ENCODE data around the gene RTP3. TPM values are rescaled to one million over a fixed set of nuclear protein-coding genes. Genes with fewer than 3 reads are reported as not detected.

Gene RTP3
- total and polyA plus RNA-seq, 2 donors (not counting 1 experiment from before 2014, with no cell fraction given) = not detected

DNA sequence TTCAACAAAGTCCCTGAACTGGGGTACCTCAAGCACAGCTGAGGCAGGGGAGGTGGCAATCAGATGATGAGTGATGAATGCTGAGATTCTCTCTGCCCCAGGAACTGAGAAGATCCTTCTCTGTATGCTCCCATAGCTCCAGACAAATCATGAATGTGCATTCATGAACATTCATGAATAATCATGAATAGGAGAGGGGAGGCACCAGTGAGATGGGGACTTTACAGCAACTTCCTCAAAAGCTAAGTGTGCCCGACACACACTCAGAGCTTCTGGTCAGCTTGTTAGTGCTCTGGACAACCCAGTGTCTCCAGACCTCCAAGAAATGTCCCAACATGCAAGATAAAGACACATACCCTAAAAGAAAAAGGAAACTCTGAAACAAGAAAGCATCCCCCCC, 44.1 kb downstream of the RTP3 start:
- POLR2A ChIA-PET = no interaction called here
- Mint-ChIP-seq H3K27me3 (peaks cover 3% of the 10 kb centered on the region), H3K9me3 (ENCODE audit: insufficient read depth) (no peaks in the 10 kb centered on the region), H3K4me3 (peak overlapping the region; percentile 30), H3K4me1 (peaks cover 73% of the 10 kb centered on the region), H3K27ac (no peak overlapping the region)
- DNase-seq (peak; percentile 63), ATAC-seq (ENCODE audit: low read depth) (no peak)
- no peaks in the 10 kb centered on the region for H4K20me1 ChIP-seq (ENCODE audit: control insufficient read depth, insufficient read depth, low read length, poor library complexity, severe bottlenecking)
- intact Hi-C loops (cut with micrococcal nuclease) = no loop called here
- peak overlapping the region; percentile 30 for H3K4me2 ChIP-seq (replicated peaks; ENCODE audit: low read depth, low read length, poor library complexity, severe bottlenecking)
- H3K36me3 ChIP-seq (replicated peaks in 1 of 2; ENCODE audit: control extremely low read depth in 1 of 2, control insufficient read depth in 1 of 2, extremely low read depth in 1 of 2, insufficient read depth in 2 of 2, low read length in 1 of 2) = no peaks in the 10 kb centered on the region
- H3K27ac ChIP-seq (ENCODE audit: low read length in 2 of 2) = no peak overlapping the region
- WGBS (ENCODE audit: insufficient coverage) = 0% methylated on average over 1 of the region's 1 CpG
- H3K4me3 ChIP-seq (ENCODE audit: control extremely low read depth in 1 of 5, extremely low read depth in 1 of 5, insufficient read depth in 1 of 5, low read depth in 2 of 5, low read length in 4 of 5) = peak overlapping the region in 1 of 5 experiments; percentile 4
- no peaks in the 10 kb centered on the region for H3K79me2 ChIP-seq (ENCODE audit: control insufficient read depth, insufficient read depth, low read length)
- H3K4me1 ChIP-seq (ENCODE audit: control insufficient read depth in 2 of 2, insufficient read depth in 2 of 2, low read length in 2 of 2) = peaks cover 49 to 65% of the 10 kb centered on the region in 2 donors
- CTCF ChIA-PET = interaction anchor here (0.9 to 7.3 kb wide), 10 partner anchors 9 to 132 kb away, joined by 3 to 156 read pairs (median 5); no protein-coding TSS in a partner anchor
- TF ChIP-seq, protein P1, sequence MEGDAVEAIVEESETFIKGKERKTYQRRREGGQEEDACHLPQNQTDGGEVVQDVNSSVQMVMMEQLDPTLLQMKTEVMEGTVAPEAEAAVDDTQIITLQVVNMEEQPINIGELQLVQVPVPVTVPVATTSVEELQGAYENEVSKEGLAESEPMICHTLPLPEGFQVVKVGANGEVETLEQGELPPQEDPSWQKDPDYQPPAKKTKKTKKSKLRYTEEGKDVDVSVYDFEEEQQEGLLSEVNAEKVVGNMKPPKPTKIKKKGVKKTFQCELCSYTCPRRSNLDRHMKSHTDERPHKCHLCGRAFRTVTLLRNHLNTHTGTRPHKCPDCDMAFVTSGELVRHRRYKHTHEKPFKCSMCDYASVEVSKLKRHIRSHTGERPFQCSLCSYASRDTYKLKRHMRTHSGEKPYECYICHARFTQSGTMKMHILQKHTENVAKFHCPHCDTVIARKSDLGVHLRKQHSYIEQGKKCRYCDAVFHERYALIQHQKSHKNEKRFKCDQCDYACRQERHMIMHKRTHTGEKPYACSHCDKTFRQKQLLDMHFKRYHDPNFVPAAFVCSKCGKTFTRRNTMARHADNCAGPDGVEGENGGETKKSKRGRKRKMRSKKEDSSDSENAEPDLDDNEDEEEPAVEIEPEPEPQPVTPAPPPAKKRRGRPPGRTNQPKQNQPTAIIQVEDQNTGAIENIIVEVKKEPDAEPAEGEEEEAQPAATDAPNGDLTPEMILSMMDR (IDR thresholded peaks at IDR 0.05) = no peak
- no peak for TF ChIP-seq EZH2 (IDR thresholded peaks at IDR 0.05; ENCODE audit: borderline replicate concordance, insufficient read depth, low read depth, low read length, poor library complexity, severe bottlenecking)
- peaks cover 0 to 2% (median 0%) of the 10 kb centered on the region in 4 experiments for H3K27me3 ChIP-seq (replicated peaks in 1 of 4; ENCODE audit: control extremely low read depth in 1 of 4, control insufficient read depth in 3 of 4, insufficient read depth in 4 of 4, low read length in 3 of 4)
- peaks cover 0 to 4% (median 0%) of the 10 kb centered on the region in 3 donors for H3K9me3 ChIP-seq (ENCODE audit: control extremely low read depth in 1 of 3, control insufficient read depth in 2 of 3, insufficient read depth in 1 of 3, low read length in 2 of 3)
- no peak overlapping the region for H3K9ac ChIP-seq (ENCODE audit: low read length)
- no peak overlapping the region for H2AFZ ChIP-seq (ENCODE audit: insufficient read depth, low read depth, low read length, poor library complexity, severe bottlenecking)

DNA sequence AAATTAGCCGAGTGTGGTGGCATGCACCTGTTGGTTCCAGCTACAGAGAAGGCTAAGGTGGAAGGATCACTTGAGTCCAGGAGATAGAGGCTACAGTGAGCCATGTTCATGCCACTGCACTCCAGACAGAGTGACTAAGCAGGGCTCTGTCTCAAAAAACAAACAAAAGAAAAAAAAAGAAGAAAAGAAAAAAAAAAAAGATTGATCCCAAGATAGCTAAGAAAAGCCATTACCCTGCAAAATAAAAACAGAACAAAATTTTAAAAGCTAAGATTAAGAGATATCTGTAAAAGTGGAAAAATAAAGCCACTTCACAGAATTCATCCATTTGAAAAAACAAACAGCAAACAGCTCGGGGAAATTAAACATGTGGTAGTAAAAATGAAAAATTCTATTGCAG, 44.6 kb downstream of the RTP3 start:
- Mint-ChIP-seq H3K27me3 (peaks cover 3% of the 10 kb centered on the region), H3K4me3 (no peak overlapping the region), H3K9me3 (ENCODE audit: insufficient read depth) (no peaks in the 10 kb centered on the region), H3K4me1 (peaks cover 69% of the 10 kb centered on the region), H3K27ac (no peak overlapping the region)
- ChIA-PET CTCF (interaction anchor here (0.8 to 7.3 kb wide), 11 partner anchors 9 to 132 kb away, joined by 3 to 156 read pairs (median 5); no protein-coding TSS in a partner anchor), POLR2A (interaction anchor here (0.6 to 0.8 kb wide), 2 partner anchors 45 to 53 kb away, joined by 3 read pairs; no protein-coding TSS in a partner anchor)
- TF ChIP-seq, protein P1 (IDR thresholded peaks at IDR 0.05) = no peak
- TF ChIP-seq EZH2 (IDR thresholded peaks at IDR 0.05; ENCODE audit: borderline replicate concordance, insufficient read depth, low read depth, low read length, poor library complexity, severe bottlenecking) = no peak
- Histone ChIP-seq H3K27me3 (replicated peaks in 1 of 4; ENCODE audit: control extremely low read depth in 1 of 4, control insufficient read depth in 3 of 4, insufficient read depth in 4 of 4, low read length in 3 of 4) (no peaks in the 10 kb centered on the region), H3K9ac (ENCODE audit: low read length) (no peak overlapping the region), H4K20me1 (ENCODE audit: control insufficient read depth, insufficient read depth, low read length, poor library complexity, severe bottlenecking) (no peaks in the 10 kb centered on the region), H3K36me3 (replicated peaks in 1 of 2; ENCODE audit: control extremely low read depth in 1 of 2, control insufficient read depth in 1 of 2, extremely low read depth in 1 of 2, insufficient read depth in 2 of 2, low read length in 1 of 2) (no peaks in the 10 kb centered on the region), H3K4me2 (replicated peaks; ENCODE audit: low read depth, low read length, poor library complexity, severe bottlenecking) (no peak overlapping the region), H3K79me2 (ENCODE audit: control insufficient read depth, insufficient read depth, low read length) (no peaks in the 10 kb centered on the region), H3K4me3 (ENCODE audit: control extremely low read depth in 1 of 5, extremely low read depth in 1 of 5, insufficient read depth in 1 of 5, low read depth in 2 of 5, low read length in 4 of 5) (no peak overlapping the region), H3K4me1 (ENCODE audit: control insufficient read depth in 2 of 2, insufficient read depth in 2 of 2, low read length in 2 of 2) (peaks cover 44 to 60% of the 10 kb centered on the region in 2 donors), H3K9me3 (ENCODE audit: control extremely low read depth in 1 of 3, control insufficient read depth in 2 of 3, insufficient read depth in 1 of 3, low read length in 2 of 3) (peaks cover 0 to 4% (median 0%) of the 10 kb centered on the region in 3 donors), H2AFZ (ENCODE audit: insufficient read depth, low read depth, low read length, poor library complexity, severe bottlenecking) (no peak overlapping the region), H3K27ac (ENCODE audit: low read length in 2 of 2) (no peak overlapping the region)
- no CpG with 5 or more reads among the region's 2 CpGs for WGBS (ENCODE audit: insufficient coverage)
- no peak for DNase-seq
- no peak for ATAC-seq (ENCODE audit: low read depth)
- intact Hi-C loops (cut with micrococcal nuclease) = no loop called here

Data from B cell (primary cell).